SK-N-SH treated with all-trans-retinoic acid at 6 μM for 48 hours (cell line): ENCODE results near the gene PDZD4.

ENCODE experiments used
- ATAC-seq: fragments of 200-7000 bp; cut with Tn5 transposase; 3 replicates; pipeline ENCODE4 v1.9.1; 2020; ENCODE audit warnings: mild to moderate bottlenecking, moderate library complexity
- ARNTL ChIP-seq: fragments of 450-650 bp; formaldehyde crosslinking; IDR thresholded peaks from 2 replicates; pipeline ENCODE4 v1.5.0; 2020; ENCODE audit warnings: low read depth, mild to moderate bottlenecking, moderate library complexity, borderline replicate concordance
- BACH2 ChIP-seq: fragments of 250-450 bp; sonication (Bioruptor Pico); IDR thresholded peaks from 2 replicates; pipeline ENCODE4 v1.9.0; 2021; ENCODE audit warnings: mild to moderate bottlenecking, borderline replicate concordance
- CREB5 ChIP-seq: fragments of 250-450 bp; sonication (Bioruptor Pico); IDR thresholded peaks from 2 replicates; pipeline ENCODE4 v1.5.1; 2020; ENCODE audit warnings: low read depth, mild to moderate bottlenecking, moderate library complexity
- CSDC2 ChIP-seq: fragments of 250-450 bp; sonication (Bioruptor Pico); IDR thresholded peaks from 2 replicates; pipeline ENCODE4 v1.5.0; 2020; ENCODE audit warnings: mild to moderate bottlenecking, moderate library complexity
- CSRNP3 ChIP-seq: fragments of 250-450 bp; sonication (Bioruptor Pico); IDR thresholded peaks from 2 replicates; pipeline ENCODE4 v1.5.1; 2021; ENCODE audit warnings: mild to moderate bottlenecking, moderate library complexity
- ESRRG ChIP-seq: fragments of 250-450 bp; sonication (Bioruptor Pico); IDR thresholded peaks from 2 replicates; pipeline ENCODE4 v1.6.1; 2021; ENCODE audit warnings: mild to moderate bottlenecking
- GLIS3 ChIP-seq: fragments of 250-450 bp; sonication (Bioruptor Pico); IDR thresholded peaks from 2 replicates; pipeline ENCODE4 v1.5.0; 2020; ENCODE audit warnings: mild to moderate bottlenecking, moderate library complexity
- ISL1 ChIP-seq: fragments of 250-450 bp; sonication (Bioruptor Pico); IDR thresholded peaks from 2 replicates; pipeline ENCODE4 v2.1.2; 2022; ENCODE audit warnings: mild to moderate bottlenecking, moderate library complexity
- OSR1 ChIP-seq: fragments of 250-450 bp; sonication (Bioruptor Pico); IDR thresholded peaks from 2 replicates; pipeline ENCODE4 v1.8.0; 2022; ENCODE audit warnings: moderate library complexity, mild to moderate bottlenecking, inconsistent platforms
- PATZ1 ChIP-seq: fragments of 250-450 bp; sonication (Bioruptor Pico); IDR thresholded peaks from 2 replicates; pipeline ENCODE4 v1.8.0; 2020; ENCODE audit warnings: mild to moderate bottlenecking, moderate library complexity, borderline replicate concordance
- POU6F1 ChIP-seq: fragments of 250-450 bp; sonication (Bioruptor Pico); IDR thresholded peaks from 2 replicates; pipeline ENCODE4 v1.8.0; 2021; ENCODE audit warnings: low read depth, mild to moderate bottlenecking, moderate library complexity, borderline replicate concordance
- RARB ChIP-seq: fragments of 250-450 bp; sonication (Bioruptor Pico); IDR thresholded peaks from 2 replicates; pipeline ENCODE4 v1.8.0; 2021; ENCODE audit warnings: mild to moderate bottlenecking, moderate library complexity
- SNAI2 ChIP-seq: fragments of 250-450 bp; sonication (Bioruptor Pico); IDR thresholded peaks from 2 replicates; pipeline ENCODE4 v1.5.0; 2020; ENCODE audit warnings: mild to moderate bottlenecking, moderate library complexity
- TCF4 ChIP-seq: fragments of 250-450 bp; sonication (Bioruptor Pico); IDR thresholded peaks from 2 replicates; pipeline ENCODE4 v1.8.0; 2021; ENCODE audit warnings: mild to moderate bottlenecking, moderate library complexity, borderline replicate concordance
- TSHZ2 ChIP-seq: fragments of 250-450 bp; sonication (Bioruptor Pico); IDR thresholded peaks from 2 replicates; pipeline ENCODE4 v1.5.0; 2020; ENCODE audit warnings: mild to moderate bottlenecking, moderate library complexity
- ZC3H10 ChIP-seq: fragments of 250-450 bp; sonication (Bioruptor Pico); IDR thresholded peaks from 2 replicates; pipeline ENCODE4 v1.5.1; 2021; ENCODE audit warnings: mild to moderate bottlenecking, moderate library complexity
- ZFP3 ChIP-seq: fragments of 250-450 bp; sonication (Bioruptor Pico); IDR thresholded peaks from 2 replicates; pipeline ENCODE4 v1.5.0; 2020; ENCODE audit warnings: mild to moderate bottlenecking, moderate library complexity
- ZFP30 ChIP-seq: fragments of 450-650 bp; formaldehyde crosslinking; IDR thresholded peaks from 2 replicates; pipeline ENCODE4 v1.5.0; 2022; ENCODE audit warnings: mild to moderate bottlenecking, moderate library complexity
- ZNF565 ChIP-seq: fragments of 450-650 bp; formaldehyde crosslinking; conservative IDR thresholded peaks from 2 replicates; pipeline ENCODE4 v1.5.0; 2020; ENCODE audit warnings: low read depth, mild to moderate bottlenecking, moderate library complexity
- ZNF70 ChIP-seq: fragments of 450-650 bp; formaldehyde crosslinking; IDR thresholded peaks from 2 replicates; pipeline ENCODE4 v1.5.0; 2020; ENCODE audit warnings: mild to moderate bottlenecking, moderate library complexity
- ZNF8 ChIP-seq: fragments of 450-650 bp; formaldehyde crosslinking; IDR thresholded peaks from 2 replicates; pipeline ENCODE4 v1.5.0; 2020; ENCODE audit warnings: mild to moderate bottlenecking, moderate library complexity

PDZD4 gene

GRCh38 chrX:153782313-153782712, 48.0 kb downstream of the PDZD4 start:
- 0 out of 3 replicates have a peak, but pooled peaks have one; percentile 4 for ATAC-seq
- TF ChIP-seq ZNF565 (no peak), ESRRG (CRISPR knock-in tag) (no peak), RARB (CRISPR knock-in tag) (no peak), SNAI2 (no peak), GLIS3 (CRISPR knock-in tag) (no peak)

- TF ChIP-seq PATZ1 (CRISPR knock-in tag): no peak
- TF ChIP-seq ESRRG (CRISPR knock-in tag): no peak
- ATAC-seq: no peak
Observed at GRCh38 chrX:153781428-153782047, 48.8 kb downstream of the PDZD4 start.

- TF ChIP-seq OSR1 (CRISPR knock-in tag) (no peak), TCF4 (no peak), ESRRG (CRISPR knock-in tag) (no peak), ZNF70 (CRISPR knock-in tag) (no peak), CREB5 (CRISPR knock-in tag) (no peak)
- ATAC-seq: peak; percentile 27
Observed at GRCh38 chrX:153780678-153781427, 49.5 kb downstream of the PDZD4 start, which contains the start of gene SRPK3. Gene SRPK3, plus strand, starts transcription at chrX:153781041. Its CDS starts 46 bp downstream, at chrX:153781087.

GRCh38 chrX:153779891-153780677, 50.3 kb downstream of the PDZD4 start:
- 0 out of 3 replicates have a peak, but pooled peaks have one; percentile 2 for ATAC-seq

More at GRCh38 chrX:153779891-153780677, 50.3 kb downstream of the PDZD4 start:
- TF ChIP-seq CSDC2 (CRISPR knock-in tag) (no peak), ZNF565 (no peak), ARNTL (CRISPR knock-in tag) (no peak), ZFP30 (CRISPR knock-in tag) (no peak), CREB5 (CRISPR knock-in tag) (no peak), SNAI2 (no peak), BACH2 (CRISPR knock-in tag) (no peak), CSRNP3 (no peak), ZFP3 (CRISPR knock-in tag) (no peak), OSR1 (CRISPR knock-in tag) (no peak), POU6F1 (CRISPR knock-in tag) (no peak), ISL1 (CRISPR knock-in tag) (no peak), ZC3H10 (CRISPR knock-in tag) (no peak), PATZ1 (CRISPR knock-in tag) (no peak), TSHZ2 (CRISPR knock-in tag) (no peak), ZNF8 (CRISPR knock-in tag) (no peak), RARB (CRISPR knock-in tag) (no peak), TCF4 (no peak)
